HG03558 (cell line): Measurements from ENCODE around the gene KANK4.

Experiments
- ATAC-seq: cut with Tn5 transposase; IDR thresholded peaks from one replicate; pipeline ENCODE4 v1.9.1; 2021; ENCODE audit warnings: moderate number of reproducible peaks; ENCODE audit not compliant: unreplicated experiment; ENCODE audit errors: extremely low read depth

The KANK4 gene

GRCh38 chr1:62307895-62308492, 11.2 kb downstream of the KANK4 start:
- no peak for ATAC-seq

- ATAC-seq = no peak
These were observed 11.8 kb downstream of the KANK4 start for GRCh38 chr1:62307446-62307845.

- ATAC-seq = no peak
These were observed 13.2 kb downstream of the KANK4 start for GRCh38 chr1:62306065-62306464.

GRCh38 chr1:62304975-62305374, 14.3 kb downstream of the KANK4 start:
- ATAC-seq = no peak

GRCh38 chr1:62304515-62304914, 14.7 kb downstream of the KANK4 start:
- no peak for ATAC-seq

GRCh38 chr1:62301726-62302390, 17.4 kb downstream of the KANK4 start:
- ATAC-seq = no peak

- ATAC-seq = no peak
These were observed 19.6 kb downstream of the KANK4 start for GRCh38 chr1:62299426-62300200.

GRCh38 chr1:62295921-62296491, 23.2 kb downstream of the KANK4 start:
- peak; percentile 46 for ATAC-seq

- ATAC-seq = no peak
These were observed 25.0 kb downstream of the KANK4 start for GRCh38 chr1:62294261-62294660.

GRCh38 chr1:62288662-62289061, 30.6 kb downstream of the KANK4 start:
- ATAC-seq = no peak

- no peak for ATAC-seq
These were observed 31.0 kb downstream of the KANK4 start for GRCh38 chr1:62288224-62288623.

- ATAC-seq = no peak
These were observed 32.4 kb downstream of the KANK4 start for GRCh38 chr1:62286786-62287224.

- ATAC-seq = no peak
These were observed 33.0 kb downstream of the KANK4 start for GRCh38 chr1:62285984-62286785.

- ATAC-seq = no peak
These were observed 33.8 kb downstream of the KANK4 start for GRCh38 chr1:62285440-62285839.

- ATAC-seq = no peak
These were observed 35.2 kb downstream of the KANK4 start for GRCh38 chr1:62283986-62284385.

GRCh38 chr1:62282909-62283755, 36.1 kb downstream of the KANK4 start:
- no peak for ATAC-seq

GRCh38 chr1:62281922-62282555, 37.2 kb downstream of the KANK4 start:
- ATAC-seq = no peak

GRCh38 chr1:62280960-62281465, 38.2 kb downstream of the KANK4 start:
- no peak for ATAC-seq

- no peak for ATAC-seq
These were observed 39.1 kb downstream of the KANK4 start for GRCh38 chr1:62280150-62280549.
